ENCODE results near the gene LCE3A. TPM values are rescaled to one million over a fixed set of nuclear protein-coding genes. Genes with fewer than 3 reads are reported as not detected.

Gene LCE3A
- total and polyA plus RNA-seq, 10 donors: not detected

DNA sequence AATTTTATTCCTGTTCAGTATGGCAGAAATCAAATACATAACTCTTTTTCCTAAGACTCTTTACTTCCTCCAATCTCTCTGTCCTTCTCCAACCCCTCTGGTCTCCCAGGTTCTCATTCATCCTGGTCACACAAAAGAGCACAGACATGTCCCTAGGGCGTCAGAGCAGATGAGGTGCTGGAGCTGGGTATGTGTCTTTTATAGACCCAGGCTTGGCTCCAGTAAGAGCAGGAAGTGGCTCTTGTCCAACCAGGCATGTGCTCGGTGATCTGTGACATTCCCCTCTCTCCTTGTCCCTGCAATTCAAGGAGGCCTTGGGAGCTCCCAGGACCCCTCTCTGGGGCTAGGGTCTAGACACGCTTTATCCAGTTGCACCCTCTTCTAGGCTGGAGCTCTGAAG, 22.2 kb upstream of the LCE3A start:
- H3K4me1 ChIP-seq: no peaks in the 10 kb centered on the region
- H3K36me3 ChIP-seq: no peaks in the 10 kb centered on the region
- 40 to 73% (median 51%) methylated on average over 3 of the region's 3 CpGs for WGBS, 5 donors
- intact Hi-C loops (cut with DNase I; ENCODE audit: low total_unique reads): no loop called here
- H3K27me3 ChIP-seq (replicated peaks in 1 of 7): peaks cover 0 to 27% (median 0%) of the 10 kb centered on the region in 7 donors
- no peak for DNase-seq
- H3K4me3 ChIP-seq: no peak overlapping the region
- no peak overlapping the region for H3K27ac ChIP-seq
- TF ChIP-seq, protein P1, sequence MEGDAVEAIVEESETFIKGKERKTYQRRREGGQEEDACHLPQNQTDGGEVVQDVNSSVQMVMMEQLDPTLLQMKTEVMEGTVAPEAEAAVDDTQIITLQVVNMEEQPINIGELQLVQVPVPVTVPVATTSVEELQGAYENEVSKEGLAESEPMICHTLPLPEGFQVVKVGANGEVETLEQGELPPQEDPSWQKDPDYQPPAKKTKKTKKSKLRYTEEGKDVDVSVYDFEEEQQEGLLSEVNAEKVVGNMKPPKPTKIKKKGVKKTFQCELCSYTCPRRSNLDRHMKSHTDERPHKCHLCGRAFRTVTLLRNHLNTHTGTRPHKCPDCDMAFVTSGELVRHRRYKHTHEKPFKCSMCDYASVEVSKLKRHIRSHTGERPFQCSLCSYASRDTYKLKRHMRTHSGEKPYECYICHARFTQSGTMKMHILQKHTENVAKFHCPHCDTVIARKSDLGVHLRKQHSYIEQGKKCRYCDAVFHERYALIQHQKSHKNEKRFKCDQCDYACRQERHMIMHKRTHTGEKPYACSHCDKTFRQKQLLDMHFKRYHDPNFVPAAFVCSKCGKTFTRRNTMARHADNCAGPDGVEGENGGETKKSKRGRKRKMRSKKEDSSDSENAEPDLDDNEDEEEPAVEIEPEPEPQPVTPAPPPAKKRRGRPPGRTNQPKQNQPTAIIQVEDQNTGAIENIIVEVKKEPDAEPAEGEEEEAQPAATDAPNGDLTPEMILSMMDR (IDR thresholded peaks at IDR 0.05 in 8 of 11, conservative IDR thresholded peaks at IDR 0.05 in 3 of 11): no peak
- no peak for TF ChIP-seq POLR2AphosphoS5 (IDR thresholded peaks at IDR 0.05)
- no peak for TF ChIP-seq POLR2A (IDR thresholded peaks at IDR 0.05)
- H3K9me3 ChIP-seq: no peaks in the 10 kb centered on the region

DNA sequence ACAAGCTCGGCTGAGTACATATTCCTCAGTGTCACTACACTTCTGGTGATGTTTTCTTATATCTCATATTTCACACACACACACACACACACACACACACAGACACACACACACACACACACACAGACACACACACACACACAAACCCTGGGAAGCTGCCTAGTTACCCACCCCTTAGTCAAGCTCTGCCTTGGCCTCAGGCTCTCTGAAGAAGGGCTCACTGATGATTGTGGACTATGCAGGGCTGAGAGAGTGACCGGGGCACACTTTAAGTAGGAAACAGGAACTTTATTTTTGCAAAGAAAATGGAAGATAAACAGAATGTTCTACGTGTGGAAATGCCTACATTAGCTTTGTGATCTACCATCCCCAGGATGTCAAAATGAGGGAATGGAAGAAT, 21.0 kb upstream of the LCE3A start:
- Histone ChIP-seq H3K27me3 (replicated peaks in 1 of 7) (peaks cover 0 to 21% (median 0%) of the 10 kb centered on the region in 7 donors), H3K4me3 (no peak overlapping the region), H3K4me1 (no peaks in the 10 kb centered on the region), H3K36me3 (no peaks in the 10 kb centered on the region), H3K9me3 (peaks cover 0 to 7% (median 3%) of the 10 kb centered on the region in 8 donors), H3K27ac (no peak overlapping the region)
- no peak for DNase-seq
- WGBS, 5 donors: 54 to 74% (median 58%) methylated on average over 3 of the region's 3 CpGs
- intact Hi-C loops (cut with DNase I; ENCODE audit: low total_unique reads): no loop called here
- TF ChIP-seq POLR2A (IDR thresholded peaks at IDR 0.05): no peak
- TF ChIP-seq, protein P1 (IDR thresholded peaks at IDR 0.05 in 8 of 11, conservative IDR thresholded peaks at IDR 0.05 in 3 of 11): no peak
- no peak for TF ChIP-seq POLR2AphosphoS5 (IDR thresholded peaks at IDR 0.05)

DNA sequence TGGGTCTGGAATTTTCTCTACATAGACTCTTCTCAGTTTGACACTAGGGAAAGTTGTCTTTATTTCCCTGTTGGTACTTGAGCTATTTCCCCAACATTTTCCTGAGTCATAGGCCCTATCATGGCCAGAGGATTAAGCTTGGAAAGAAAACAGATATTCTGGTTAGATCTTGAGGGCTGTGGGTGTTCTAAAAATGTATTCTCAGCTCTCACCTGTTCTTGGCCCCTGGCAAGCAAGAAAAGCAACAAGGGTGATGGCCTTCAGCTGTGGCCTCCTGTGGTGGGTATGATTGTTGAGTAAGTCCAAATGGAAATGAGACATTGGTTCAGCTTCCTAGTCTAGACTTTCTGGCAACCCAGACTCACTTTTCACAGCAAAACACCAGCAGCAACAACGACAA, 17.4 kb upstream of the LCE3A start:
- Histone ChIP-seq H3K36me3 (no peaks in the 10 kb centered on the region), H3K4me3 (no peak overlapping the region), H3K27ac (no peak overlapping the region), H3K9me3 (peaks cover 0 to 12% (median 9%) of the 10 kb centered on the region in 8 donors), H3K27me3 (replicated peaks in 1 of 7) (peaks cover 0 to 6% (median 0%) of the 10 kb centered on the region in 7 donors), H3K4me1 (no peaks in the 10 kb centered on the region)
- 68 to 78% (median 69%) methylated on average over 1 of the region's 1 CpG for WGBS, 5 donors
- no peak for DNase-seq
- TF ChIP-seq, protein P1 (IDR thresholded peaks at IDR 0.05 in 8 of 11, conservative IDR thresholded peaks at IDR 0.05 in 3 of 11): no peak
- TF ChIP-seq POLR2AphosphoS5 (IDR thresholded peaks at IDR 0.05): no peak
- intact Hi-C loops (cut with DNase I; ENCODE audit: low total_unique reads): no loop called here

DNA sequence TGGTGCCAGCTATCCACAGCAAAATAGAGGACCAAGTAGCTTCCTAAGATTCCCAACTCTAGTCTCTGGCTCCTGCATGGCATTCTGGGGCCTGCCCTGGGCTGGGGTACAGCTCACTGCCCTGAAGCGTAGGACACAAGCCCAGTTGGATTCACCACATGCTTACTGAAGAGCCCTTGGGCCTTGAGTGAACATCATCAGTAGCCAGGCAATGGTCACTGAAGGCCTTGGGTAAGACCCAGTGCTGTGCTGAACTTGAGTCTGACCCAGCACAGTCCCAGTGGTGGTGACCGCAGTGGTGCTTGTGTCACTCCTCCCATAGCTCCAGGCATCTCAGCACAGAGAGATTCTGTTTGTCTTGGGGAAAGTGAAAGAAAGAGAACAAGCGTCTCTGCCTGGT, 7.7 kb upstream of the LCE3A start:
- Histone ChIP-seq H3K36me3 (no peaks in the 10 kb centered on the region), H3K4me3 (no peak overlapping the region), H3K27ac (no peak overlapping the region), H3K9me3 (peaks cover 0 to 29% (median 0%) of the 10 kb centered on the region in 8 donors), H3K4me1 (no peaks in the 10 kb centered on the region), H3K27me3 (replicated peaks in 1 of 7) (peaks cover 0 to 26% (median 0%) of the 10 kb centered on the region in 7 donors)
- 80 to 98% (median 90%) methylated on average over 3 of the region's 3 CpGs for WGBS, 5 donors
- no peak for DNase-seq
- TF ChIP-seq, protein P1 (IDR thresholded peaks at IDR 0.05 in 8 of 11, conservative IDR thresholded peaks at IDR 0.05 in 3 of 11): no peak
- no peak for TF ChIP-seq POLR2AphosphoS5 (IDR thresholded peaks at IDR 0.05)
- no peak for TF ChIP-seq POLR2A (IDR thresholded peaks at IDR 0.05)
- intact Hi-C loops (cut with DNase I; ENCODE audit: low total_unique reads): no loop called here
